Breast epithelium (tissue), 3 donors: ENCODE data around the gene PHACTR1.

Experiments used
- POLR2A ChIP-seq: fragments of 450-650 bp; IDR thresholded peaks from one replicate; pipeline ENCODE4 v1.6.1; 2016; ENCODE audit warnings: antibody characterized with exemption, mild to moderate bottlenecking, moderate library complexity
- TF ChIP-seq, protein P1 (sequence below), 3 donors: fragments of 450-650 bp; IDR thresholded peaks; one replicate each; pipeline ENCODE4 v1.5.1; 2016 to 2017; ENCODE audit warnings: antibody characterized with exemption in 3 of 3, mild to moderate bottlenecking in 3 of 3, moderate library complexity in 3 of 3

DNA sequence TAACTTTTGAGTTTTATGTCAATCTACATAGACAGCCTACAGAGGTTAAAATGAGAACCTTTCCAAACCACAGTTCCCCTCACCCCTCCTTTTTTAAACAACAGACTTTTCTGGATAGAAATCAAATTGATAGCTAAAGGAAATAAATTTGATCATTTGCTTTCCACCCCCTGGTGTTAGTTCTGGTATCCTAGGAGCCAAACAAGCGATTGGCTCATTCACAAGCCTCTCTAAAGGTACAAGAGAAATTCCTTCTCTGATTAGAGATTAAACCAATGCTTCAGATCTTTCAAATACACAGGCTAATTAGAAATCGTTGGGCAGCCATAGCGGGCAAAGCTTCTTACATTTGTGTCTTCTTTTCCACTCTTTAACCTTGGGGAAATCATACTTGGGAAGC is 379.5 kb downstream of the PHACTR1 start:
- TF ChIP-seq, protein P1, sequence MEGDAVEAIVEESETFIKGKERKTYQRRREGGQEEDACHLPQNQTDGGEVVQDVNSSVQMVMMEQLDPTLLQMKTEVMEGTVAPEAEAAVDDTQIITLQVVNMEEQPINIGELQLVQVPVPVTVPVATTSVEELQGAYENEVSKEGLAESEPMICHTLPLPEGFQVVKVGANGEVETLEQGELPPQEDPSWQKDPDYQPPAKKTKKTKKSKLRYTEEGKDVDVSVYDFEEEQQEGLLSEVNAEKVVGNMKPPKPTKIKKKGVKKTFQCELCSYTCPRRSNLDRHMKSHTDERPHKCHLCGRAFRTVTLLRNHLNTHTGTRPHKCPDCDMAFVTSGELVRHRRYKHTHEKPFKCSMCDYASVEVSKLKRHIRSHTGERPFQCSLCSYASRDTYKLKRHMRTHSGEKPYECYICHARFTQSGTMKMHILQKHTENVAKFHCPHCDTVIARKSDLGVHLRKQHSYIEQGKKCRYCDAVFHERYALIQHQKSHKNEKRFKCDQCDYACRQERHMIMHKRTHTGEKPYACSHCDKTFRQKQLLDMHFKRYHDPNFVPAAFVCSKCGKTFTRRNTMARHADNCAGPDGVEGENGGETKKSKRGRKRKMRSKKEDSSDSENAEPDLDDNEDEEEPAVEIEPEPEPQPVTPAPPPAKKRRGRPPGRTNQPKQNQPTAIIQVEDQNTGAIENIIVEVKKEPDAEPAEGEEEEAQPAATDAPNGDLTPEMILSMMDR (IDR thresholded peaks at IDR 0.05) = no peak
- no peak for TF ChIP-seq POLR2A
